Gastroesophageal sphincter (tissue), 4 donors: ENCODE results near the gene SERPINB4. TPM values are rescaled to one million over a fixed set of nuclear protein-coding genes. Genes with fewer than 3 reads are reported as not detected.

ENCODE experiments used
- ATAC-seq: fragments of 150-250 bp; one replicate; pipeline ENCODE4 v1.9.1; 2016; ENCODE audit warnings: mild to moderate bottlenecking, moderate library complexity
- H3K27ac ChIP-seq, 4 donors: fragments of 200-600 bp; sonication (generic) in 3 of 4; 1 replicate in 3 of 4; 2 replicates in 1 of 4; pipeline ENCODE4 v1.5.1; 2016 to 2019
- H3K27me3 ChIP-seq: fragments of 200-600 bp; sonication (generic); one replicate; pipeline ENCODE4 v1.5.1; 2019
- H3K36me3 ChIP-seq, 2 donors: fragments of 200-600 bp; sonication (generic); one replicate each; pipeline ENCODE4 v1.5.1; 2019; ENCODE audit warnings: control low read depth in 1 of 2
- H3K4me1 ChIP-seq, 3 donors: fragments of 200-600 bp; sonication (generic); 1 replicate in 2 of 3; 2 replicates in 1 of 3; pipeline ENCODE4 v1.5.1; 2016 to 2019; ENCODE audit warnings: control low read depth in 2 of 3
- H3K4me3 ChIP-seq, 2 donors: fragments of 200-600 bp; sonication (generic); one replicate each; pipeline ENCODE4 v1.5.1; 2019; ENCODE audit warnings: mild to moderate bottlenecking in 1 of 2, moderate library complexity in 1 of 2
- H3K9me3 ChIP-seq, 3 donors: fragments of 200-600 bp; sonication (generic); one replicate each; pipeline ENCODE4 v1.5.1; 2017 to 2019; ENCODE audit warnings: control low read depth in 2 of 3
- POLR2A ChIP-seq, 2 donors: fragments of 450-650 bp; IDR thresholded peaks; one replicate each; pipeline ENCODE4 v1.6.1; 2017; ENCODE audit warnings: antibody characterized with exemption in 2 of 2, mild to moderate bottlenecking in 2 of 2, moderate library complexity in 1 of 2
- WGBS, 2 donors: methylation state at CpG; one replicate each; pipeline ENCODE4 v1.1.5; 2018; ENCODE audit warnings: low coverage in 1 of 2; 5-methylcytosine and 5-hydroxymethylcytosine counted together
- total RNA-seq, 4 donors: library from RNA; depleted of rRNA; stranded (reverse); fragments of >200 nt; gene quantifications; one replicate each; pipeline ENCODE4 v1.1.0, GENCODE V29; 2016

Gene SERPINB4
- total RNA-seq, 4 donors from 2014 or later = 1.9 to 23.5 TPM; not detected in 2

DNA sequence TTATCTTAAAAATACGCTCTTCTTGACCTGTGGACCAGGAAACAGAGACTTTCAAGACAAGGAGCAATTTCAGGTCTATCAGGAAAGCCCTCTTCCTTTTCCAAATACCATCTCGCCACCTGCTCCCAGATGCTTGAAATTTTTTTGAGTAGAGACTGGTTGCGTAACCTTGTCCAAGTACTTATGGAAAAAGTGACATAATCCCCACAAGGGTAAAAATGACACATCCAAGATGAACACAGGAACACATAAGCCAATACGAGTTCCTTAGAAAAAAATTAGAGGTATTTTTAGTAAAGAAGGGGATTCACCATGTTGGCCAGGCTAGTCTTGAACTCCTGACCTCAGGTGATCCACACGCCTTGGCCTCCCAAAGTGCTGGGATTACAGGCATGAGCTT lies 55.1 kb downstream of the SERPINB4 start:
- H3K9me3 ChIP-seq = no peaks in the 10 kb centered on the region
- 60 to 75% methylated on average over 1 to 5 of the region's 5 CpGs for WGBS, 2 donors
- no peak for ATAC-seq
- H3K36me3 ChIP-seq = no peaks in the 10 kb centered on the region
- no peak overlapping the region for H3K4me3 ChIP-seq
- no peak for TF ChIP-seq POLR2A (IDR thresholded peaks at IDR 0.05)
- no peak overlapping the region for H3K27ac ChIP-seq
- H3K27me3 ChIP-seq = no peaks in the 10 kb centered on the region
- H3K4me1 ChIP-seq = no peaks in the 10 kb centered on the region

Other genes starting within 250 kb of the SERPINB4 start
- gene VPS4B, start 221.8 kb downstream of the SERPINB4 start, total RNA-seq = 10 to 100 TPM; 32.3 to 48.0 (median 33.0) TPM
- 10 to 100 TPM in 1 of 4 donors, 1 to 10 TPM in 1, under 1 TPM in 1, not detected in 1; 0.13 to 11.5 (median 1.1) TPM for gene SERPINB5, start 167.3 kb downstream of the SERPINB4 start, total RNA-seq
- gene SERPINB12, start 101.9 kb downstream of the SERPINB4 start, total RNA-seq = not detected
- 1 to 10 TPM in 2 of 4 donors, under 1 TPM in 2; 0.13 to 7.0 (median 0.97) TPM for gene SERPINB13, start 56.9 kb downstream of the SERPINB4 start, total RNA-seq
- gene SERPINB3, start 17.6 kb upstream of the SERPINB4 start, total RNA-seq = 10 to 100 TPM in 1 of 4 donors, 1 to 10 TPM in 1, under 1 TPM in 2; 0.35 to 70.3 (median 2.1) TPM
- not detected for gene SERPINB11, start 58.7 kb upstream of the SERPINB4 start, total RNA-seq
- gene SERPINB7, start 131.2 kb upstream of the SERPINB4 start, total RNA-seq = not detected
- gene SERPINB2, start 243.4 kb upstream of the SERPINB4 start, total RNA-seq = 10 to 100 TPM in 1 of 4 donors, 1 to 10 TPM in 3; 1.2 to 14.5 (median 3.0) TPM